ENCODE data around the gene SGTA. TPM values are rescaled to one million over a fixed set of nuclear protein-coding genes. Genes with fewer than 3 reads are reported as not detected.
A peak's percentile ranks its signal among the peaks of the same experiment; 100 is the strongest.

The SGTA gene
- total RNA-seq, 1 donor: 39.4 TPM

DNA sequence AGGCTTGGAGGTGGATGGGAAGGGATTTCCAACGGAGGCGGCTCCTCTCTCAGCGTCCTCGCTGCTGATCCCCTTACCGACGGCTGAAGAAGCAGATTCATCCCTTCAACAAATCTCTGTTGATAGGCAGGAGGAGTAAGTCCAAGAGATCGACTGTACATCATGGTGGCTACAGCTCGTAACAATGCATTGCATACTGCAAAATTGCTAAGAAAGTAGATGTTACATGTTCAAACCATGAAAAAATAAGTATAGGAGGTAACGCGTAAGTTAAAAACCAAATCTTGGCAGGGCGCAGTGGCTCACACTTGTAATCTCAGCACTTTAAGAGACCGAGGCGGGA, 42.8 kb downstream of the SGTA start:
- no peak for DNase-seq (ENCODE audit: low read depth)
- H3K4me3 ChIP-seq (ENCODE audit: low read depth, low read length): no peak overlapping the region
- TF ChIP-seq, protein P1, sequence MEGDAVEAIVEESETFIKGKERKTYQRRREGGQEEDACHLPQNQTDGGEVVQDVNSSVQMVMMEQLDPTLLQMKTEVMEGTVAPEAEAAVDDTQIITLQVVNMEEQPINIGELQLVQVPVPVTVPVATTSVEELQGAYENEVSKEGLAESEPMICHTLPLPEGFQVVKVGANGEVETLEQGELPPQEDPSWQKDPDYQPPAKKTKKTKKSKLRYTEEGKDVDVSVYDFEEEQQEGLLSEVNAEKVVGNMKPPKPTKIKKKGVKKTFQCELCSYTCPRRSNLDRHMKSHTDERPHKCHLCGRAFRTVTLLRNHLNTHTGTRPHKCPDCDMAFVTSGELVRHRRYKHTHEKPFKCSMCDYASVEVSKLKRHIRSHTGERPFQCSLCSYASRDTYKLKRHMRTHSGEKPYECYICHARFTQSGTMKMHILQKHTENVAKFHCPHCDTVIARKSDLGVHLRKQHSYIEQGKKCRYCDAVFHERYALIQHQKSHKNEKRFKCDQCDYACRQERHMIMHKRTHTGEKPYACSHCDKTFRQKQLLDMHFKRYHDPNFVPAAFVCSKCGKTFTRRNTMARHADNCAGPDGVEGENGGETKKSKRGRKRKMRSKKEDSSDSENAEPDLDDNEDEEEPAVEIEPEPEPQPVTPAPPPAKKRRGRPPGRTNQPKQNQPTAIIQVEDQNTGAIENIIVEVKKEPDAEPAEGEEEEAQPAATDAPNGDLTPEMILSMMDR (IDR thresholded peaks at IDR 0.05; ENCODE audit: insufficient read depth, low read length): no peak

GRCh38 chr19:2739602-2740313, 43.3 kb downstream of the SGTA start, which contains the start of gene SLC39A3:
Gene SLC39A3 (minus strand): TSS chr19:2740017. CDS start chr19:2737257, 2,760 bp downstream.
- DNase-seq (ENCODE audit: low read depth): peak; percentile 99
- TF ChIP-seq, protein P1 (IDR thresholded peaks at IDR 0.05; ENCODE audit: insufficient read depth, low read length): peak; percentile 53
- H3K4me3 ChIP-seq (ENCODE audit: low read depth, low read length): peak within 1 kb of the TSS; percentile 97

- no peak for DNase-seq (ENCODE audit: low read depth)
- H3K4me3 ChIP-seq (ENCODE audit: low read depth, low read length): no peak overlapping the region
- TF ChIP-seq, protein P1 (IDR thresholded peaks at IDR 0.05; ENCODE audit: insufficient read depth, low read length): no peak
These were observed 46.4 kb downstream of the SGTA start for GRCh38 chr19:2736550-2737190.

DNA sequence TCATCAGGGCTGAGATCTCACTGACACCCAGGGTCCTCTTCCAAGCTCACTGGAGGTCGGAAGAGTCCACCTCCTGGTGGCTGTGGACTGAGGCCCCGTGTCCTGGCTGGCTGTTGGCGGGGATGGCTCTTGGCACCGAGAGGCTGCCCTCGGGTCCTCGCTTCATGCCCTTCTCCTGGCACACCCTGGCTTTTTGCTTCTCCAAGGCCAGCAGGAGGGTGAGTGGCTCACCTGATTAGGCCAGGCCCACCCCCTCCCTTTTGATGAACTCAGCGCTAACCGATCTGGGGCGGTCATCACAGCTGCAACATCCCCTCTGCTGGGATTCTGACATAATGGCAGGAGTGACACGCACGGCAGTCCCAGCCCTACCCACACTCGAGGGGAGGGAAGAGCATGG, 47.7 kb downstream of the SGTA start:
- H3K4me3 ChIP-seq (ENCODE audit: low read depth, low read length): no peak overlapping the region
- TF ChIP-seq, protein P1 (IDR thresholded peaks at IDR 0.05; ENCODE audit: insufficient read depth, low read length): no peak
- no peak for DNase-seq (ENCODE audit: low read depth)

DNA sequence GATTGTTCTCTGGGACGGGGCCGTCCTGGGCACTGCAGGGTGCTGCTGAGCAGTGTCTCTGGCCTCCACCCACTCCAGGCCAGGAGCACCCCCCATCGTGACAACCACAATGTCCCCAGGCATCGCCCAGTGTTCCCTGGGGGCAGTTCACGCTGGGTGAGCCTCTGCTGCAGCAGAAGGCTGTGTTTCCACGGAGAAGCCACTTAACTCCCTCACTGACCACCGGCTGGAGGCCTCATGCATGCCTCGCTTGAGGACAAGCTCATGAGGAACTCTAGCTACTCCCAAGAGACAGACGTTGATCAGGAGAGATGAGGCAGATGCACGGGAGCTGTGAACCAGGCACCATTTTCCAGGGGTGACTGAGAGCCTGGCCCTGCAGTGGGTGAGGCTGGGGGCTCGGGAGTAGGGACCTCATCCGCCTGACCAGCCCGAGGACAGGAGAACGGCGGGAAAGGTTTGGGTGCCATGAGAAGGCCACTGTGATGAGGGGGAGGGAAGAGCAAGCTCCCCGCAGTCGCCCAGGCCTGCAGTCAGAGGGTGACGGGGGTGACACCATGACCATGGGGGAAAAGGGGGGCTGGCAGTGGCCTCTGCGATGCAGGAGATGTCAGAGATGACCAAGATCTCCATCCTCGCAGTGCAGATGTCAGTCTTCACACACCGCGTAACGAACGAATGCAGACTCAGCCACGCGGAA, 48.3 kb downstream of the SGTA start:
- no peak for DNase-seq (ENCODE audit: low read depth)

GRCh38 chr19:2733930-2734588, 49.0 kb downstream of the SGTA start:
- H3K4me3 ChIP-seq (ENCODE audit: low read depth, low read length): no peak overlapping the region
- TF ChIP-seq, protein P1 (IDR thresholded peaks at IDR 0.05; ENCODE audit: insufficient read depth, low read length): no peak
- no peak for DNase-seq (ENCODE audit: low read depth)

More for the DNA sequence above, 48.3 kb downstream of the SGTA start:
- no peak overlapping the region for H3K4me3 ChIP-seq (ENCODE audit: low read depth, low read length)
- TF ChIP-seq, protein P1 (IDR thresholded peaks at IDR 0.05; ENCODE audit: insufficient read depth, low read length): no peak
